ENCODE measurements around the gene CARS2.
A peak's percentile ranks its signal among the peaks of the same experiment; 100 is the strongest.

- peak; percentile 46 for TF ChIP-seq CTCF (IDR thresholded peaks at IDR 0.05; ENCODE audit: insufficient read depth, low read length, poor library complexity, severe bottlenecking)
- TF ChIP-seq EZH2phosphoT487 (conservative IDR thresholded peaks at IDR 0.05; ENCODE audit: low read length), result no peak
Measured at GRCh38 chr13:110593430-110594130, 112.3 kb downstream of the CARS2 start.
